ENCODE results near the gene STMN1. TPM values are rescaled to one million over a fixed set of nuclear protein-coding genes. Genes with fewer than 3 reads are reported as not detected.
"Not testable (repeated sequence)": the region's sequence is repeated elsewhere in the genome, so short reads cannot be mapped to it uniquely, and the experiment has no call there.

The STMN1 gene
- total RNA-seq, 2 donors from 2014 or later, result 6.3 to 11.4 TPM

GRCh38 chr1:25948641-25949040 is 42.4 kb upstream of the STMN1 start:
- H3K4me3 ChIP-seq, result no peak overlapping the region
- H3K4me1 ChIP-seq, result no peaks in the 10 kb centered on the region
- no peaks in the 10 kb centered on the region for H3K27me3 ChIP-seq
- H3K36me3 ChIP-seq (replicated peaks in 1 of 2; ENCODE audit: insufficient read depth in 1 of 2, low read depth in 2 of 2), result no peaks in the 10 kb centered on the region
- no peak for ATAC-seq
- no peak for DNase-seq
- TF ChIP-seq, protein P1, sequence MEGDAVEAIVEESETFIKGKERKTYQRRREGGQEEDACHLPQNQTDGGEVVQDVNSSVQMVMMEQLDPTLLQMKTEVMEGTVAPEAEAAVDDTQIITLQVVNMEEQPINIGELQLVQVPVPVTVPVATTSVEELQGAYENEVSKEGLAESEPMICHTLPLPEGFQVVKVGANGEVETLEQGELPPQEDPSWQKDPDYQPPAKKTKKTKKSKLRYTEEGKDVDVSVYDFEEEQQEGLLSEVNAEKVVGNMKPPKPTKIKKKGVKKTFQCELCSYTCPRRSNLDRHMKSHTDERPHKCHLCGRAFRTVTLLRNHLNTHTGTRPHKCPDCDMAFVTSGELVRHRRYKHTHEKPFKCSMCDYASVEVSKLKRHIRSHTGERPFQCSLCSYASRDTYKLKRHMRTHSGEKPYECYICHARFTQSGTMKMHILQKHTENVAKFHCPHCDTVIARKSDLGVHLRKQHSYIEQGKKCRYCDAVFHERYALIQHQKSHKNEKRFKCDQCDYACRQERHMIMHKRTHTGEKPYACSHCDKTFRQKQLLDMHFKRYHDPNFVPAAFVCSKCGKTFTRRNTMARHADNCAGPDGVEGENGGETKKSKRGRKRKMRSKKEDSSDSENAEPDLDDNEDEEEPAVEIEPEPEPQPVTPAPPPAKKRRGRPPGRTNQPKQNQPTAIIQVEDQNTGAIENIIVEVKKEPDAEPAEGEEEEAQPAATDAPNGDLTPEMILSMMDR (IDR thresholded peaks at IDR 0.05), result no peak
- no peak for TF ChIP-seq POLR2A (IDR thresholded peaks at IDR 0.05)
- WGBS, 2 donors, result 89 to 98% methylated on average over 4 of the region's 4 CpGs
- intact Hi-C loops (cut with DNase I), result no loop called here
- no peak overlapping the region for H3K27ac ChIP-seq
- peaks cover 0 to 6% (median 0%) of the 10 kb centered on the region in 3 donors for H3K9me3 ChIP-seq

DNA sequence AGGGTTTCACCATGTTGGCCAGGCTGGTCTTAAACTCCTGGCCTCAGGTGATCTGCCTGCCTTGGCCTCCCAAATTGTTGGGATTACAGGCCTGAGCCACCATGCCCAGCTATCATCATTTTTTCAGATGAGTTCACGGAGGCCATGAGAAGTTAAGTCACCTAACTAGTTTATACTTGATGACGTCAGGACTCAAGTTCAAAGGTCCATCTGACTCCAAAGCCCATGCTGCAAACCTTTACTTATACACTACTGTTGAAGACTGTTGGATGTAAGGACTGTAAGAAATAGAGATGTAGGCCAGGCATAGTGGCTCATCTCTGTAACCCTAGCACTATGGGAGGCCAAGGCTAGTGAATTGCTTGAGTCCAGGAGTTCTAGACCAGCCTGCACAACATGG is 40.8 kb upstream of the STMN1 start:
- Histone ChIP-seq H3K36me3 (replicated peaks in 1 of 2; ENCODE audit: insufficient read depth in 1 of 2, low read depth in 2 of 2) (no peaks in the 10 kb centered on the region), H3K4me3 (no peak overlapping the region), H3K4me1 (no peaks in the 10 kb centered on the region), H3K27ac (no peak overlapping the region), H3K27me3 (no peaks in the 10 kb centered on the region), H3K9me3 (peaks cover 0 to 9% (median 0%) of the 10 kb centered on the region in 3 donors)
- TF ChIP-seq, protein P1 (IDR thresholded peaks at IDR 0.05), result no peak
- no peak for TF ChIP-seq POLR2A (IDR thresholded peaks at IDR 0.05)
- WGBS, 2 donors, result 71 to 89% methylated on average over 2 of the region's 2 CpGs
- intact Hi-C loops (cut with DNase I), result no loop called here
- ATAC-seq, result no peak
- DNase-seq, result no peak

- Histone ChIP-seq H3K36me3 (replicated peaks in 1 of 2; ENCODE audit: insufficient read depth in 1 of 2, low read depth in 2 of 2) (no peaks in the 10 kb centered on the region), H3K9me3 (peaks cover 0 to 9% (median 0%) of the 10 kb centered on the region in 3 donors), H3K4me1 (no peaks in the 10 kb centered on the region), H3K27ac (no peak overlapping the region), H3K4me3 (no peak overlapping the region), H3K27me3 (no peaks in the 10 kb centered on the region)
- TF ChIP-seq, protein P1 (IDR thresholded peaks at IDR 0.05), result no peak
- TF ChIP-seq POLR2A (IDR thresholded peaks at IDR 0.05), result no peak
- ATAC-seq (no peak), DNase-seq (no peak)
- intact Hi-C loops (cut with DNase I), result no loop called here
- 75 to 83% methylated on average over 5 of the region's 5 CpGs for WGBS, 2 donors
These were observed 39.5 kb upstream of the STMN1 start for GRCh38 chr1:25945761-25946160.

DNA sequence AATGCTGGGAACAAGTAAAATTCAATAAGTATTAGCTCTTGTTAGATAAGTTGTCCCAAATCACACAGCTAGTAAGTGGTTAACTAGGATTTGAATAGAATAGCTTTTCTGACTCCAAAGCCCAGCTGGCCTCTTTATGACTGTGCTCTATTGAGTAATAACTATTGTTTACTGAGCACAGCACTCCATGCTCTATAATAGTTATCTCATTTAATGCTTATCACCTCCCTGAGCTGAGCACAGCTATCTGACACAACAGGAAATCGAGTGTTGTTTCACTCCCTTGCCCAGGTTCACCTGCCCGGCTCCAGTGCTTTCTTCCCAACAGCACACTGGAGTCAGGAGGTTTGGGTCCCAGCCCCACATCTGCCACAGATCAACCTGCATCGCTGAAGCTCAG is 38.8 kb upstream of the STMN1 start:
- ATAC-seq, result no peak
- H3K4me3 ChIP-seq, result no peak overlapping the region
- no peak for TF ChIP-seq POLR2A (IDR thresholded peaks at IDR 0.05)
- TF ChIP-seq, protein P1 (IDR thresholded peaks at IDR 0.05), result no peak
- intact Hi-C loops (cut with DNase I), result no loop called here
- no peak overlapping the region for H3K27ac ChIP-seq
- H3K27me3 ChIP-seq, result no peaks in the 10 kb centered on the region
- H3K4me1 ChIP-seq, result no peaks in the 10 kb centered on the region
- H3K9me3 ChIP-seq, result peaks cover 0 to 9% (median 0%) of the 10 kb centered on the region in 3 donors
- WGBS, 2 donors, result 69 to 81% methylated on average over 3 of the region's 3 CpGs
- DNase-seq, result no peak
- no peaks in the 10 kb centered on the region for H3K36me3 ChIP-seq (replicated peaks in 1 of 2; ENCODE audit: insufficient read depth in 1 of 2, low read depth in 2 of 2)

GRCh38 chr1:25943511-25943910 is 37.3 kb upstream of the STMN1 start:
- DNase-seq; H3K27ac ChIP-seq; H3K9me3 ChIP-seq; intact Hi-C loops (cut with DNase I); H3K27me3 ChIP-seq; ATAC-seq; H3K4me1 ChIP-seq; H3K4me3 ChIP-seq; H3K36me3 ChIP-seq (replicated peaks in 1 of 2; ENCODE audit: insufficient read depth in 1 of 2, low read depth in 2 of 2): not testable (repeated sequence)
- WGBS, 2 donors, result 88 to 91% methylated on average over 4 to 5 of the region's 5 CpGs
